H9 (cell line): Measurements from ENCODE around the gene PLPPR2. TPM values are rescaled to one million over a fixed set of nuclear protein-coding genes. Genes with fewer than 3 reads are reported as not detected.

Experiments used
- DNase-seq: peaks from one replicate; pipeline ENCODE4 v3.0.0-alpha.2; 2017
- H2AFZ ChIP-seq: one replicate; pipeline ENCODE4 v1.6.1; 2013; ENCODE audit warnings: mild to moderate bottlenecking, low read length, control low read depth, moderate library complexity
- H2AK5ac ChIP-seq: 2 replicates; pipeline ENCODE4 v1.6.1; 2013; ENCODE audit warnings: low read length, control low read depth, mixed read lengths; ENCODE audit not compliant: insufficient read length
- H2BK120ac ChIP-seq: one replicate; pipeline ENCODE4 v1.6.1; 2013; ENCODE audit warnings: low read depth, mild to moderate bottlenecking, low read length, control low read depth, inconsistent platforms; ENCODE audit not compliant: poor library complexity, severe bottlenecking
- H2BK12ac ChIP-seq: 2 replicates; pipeline ENCODE4 v1.6.1; 2013; ENCODE audit warnings: low read length, control low read depth, mixed read lengths, low read depth; ENCODE audit not compliant: insufficient read length
- H2BK15ac ChIP-seq: 2 replicates; pipeline ENCODE4 v1.6.1; 2013; ENCODE audit warnings: low read depth, low read length, control low read depth
- H2BK20ac ChIP-seq: one replicate; pipeline ENCODE4 v1.6.1; 2013; ENCODE audit warnings: low read depth, mild to moderate bottlenecking, low read length, control low read depth, inconsistent platforms; ENCODE audit not compliant: poor library complexity, severe bottlenecking
- H2BK5ac ChIP-seq: 2 replicates; pipeline ENCODE4 v1.6.1; 2013; ENCODE audit warnings: low read length, control low read depth, mixed read lengths; ENCODE audit not compliant: insufficient read length
- H3K14ac ChIP-seq: 2 replicates; pipeline ENCODE4 v1.6.1; 2013; ENCODE audit warnings: low read length, control low read depth; ENCODE audit not compliant: insufficient read depth
- H3K18ac ChIP-seq: 2 replicates; pipeline ENCODE4 v1.6.1; 2013; ENCODE audit warnings: low read depth, mild to moderate bottlenecking, mixed read lengths, low read length, control low read depth; ENCODE audit not compliant: insufficient read length
- H3K23ac ChIP-seq: 2 replicates; pipeline ENCODE4 v1.6.1; 2013; ENCODE audit warnings: low read length, control low read depth, mixed read lengths, low read depth; ENCODE audit not compliant: insufficient read length
- H3K23me2 ChIP-seq: 2 replicates; pipeline ENCODE4 v1.6.1; 2013; ENCODE audit warnings: low read depth, mild to moderate bottlenecking, mixed read lengths, low read length, control low read depth; ENCODE audit not compliant: insufficient read length, poor library complexity, severe bottlenecking
- H3K27ac ChIP-seq: 2 replicates; pipeline ENCODE4 v1.5.1; 2013; ENCODE audit warnings: low read length, control low read depth, mixed read lengths, low read depth; ENCODE audit not compliant: insufficient read length
- H3K27me3 ChIP-seq: 2 replicates; pipeline ENCODE4 v1.6.1; 2013; ENCODE audit warnings: low read length, control low read depth, inconsistent platforms; ENCODE audit not compliant: insufficient read depth
- H3K4ac ChIP-seq: 2 replicates; pipeline ENCODE4 v1.6.1; 2013; ENCODE audit warnings: low read depth, mild to moderate bottlenecking, control low read depth, inconsistent platforms, low read length, moderate library complexity
- H3K4me1 ChIP-seq: 2 replicates; pipeline ENCODE4 v1.6.1; 2013; ENCODE audit warnings: low read length, control low read depth, inconsistent platforms; ENCODE audit not compliant: insufficient read depth
- H3K4me2 ChIP-seq: 2 replicates; pipeline ENCODE4 v1.6.1; 2013; ENCODE audit warnings: low read length, control low read depth, mixed read lengths; ENCODE audit not compliant: insufficient read length, insufficient read depth
- H3K56ac ChIP-seq: 2 replicates; pipeline ENCODE4 v1.6.1; 2013; ENCODE audit warnings: low read depth, mild to moderate bottlenecking, mixed read lengths, low read length, control low read depth; ENCODE audit not compliant: insufficient read length
- H3K79me1 ChIP-seq: 2 replicates; pipeline ENCODE4 v1.6.1; 2013; ENCODE audit warnings: low read depth, mild to moderate bottlenecking, moderate library complexity, low read length, control low read depth, inconsistent platforms; ENCODE audit not compliant: insufficient read depth, poor library complexity, severe bottlenecking
- H3K79me2 ChIP-seq: 2 replicates; pipeline ENCODE4 v1.6.1; 2013; ENCODE audit warnings: low read length, control low read depth, inconsistent platforms; ENCODE audit not compliant: insufficient read depth
- H3K9ac ChIP-seq: 2 replicates; pipeline ENCODE4 v1.6.1; 2013; ENCODE audit warnings: low read length, control low read depth, mixed read lengths; ENCODE audit not compliant: insufficient read length; ENCODE audit errors: extremely low read depth
- H3K9me3 ChIP-seq: one replicate; pipeline ENCODE4 v1.6.1; 2013; ENCODE audit warnings: low read depth, low read length, inconsistent platforms; ENCODE audit not compliant: control insufficient read depth
- H3T11ph ChIP-seq: one replicate; pipeline ENCODE4 v1.6.1; 2013; ENCODE audit warnings: mild to moderate bottlenecking, low read length, control low read depth, inconsistent platforms
- H4K20me1 ChIP-seq: one replicate; pipeline ENCODE4 v1.6.1; 2013; ENCODE audit not compliant: control insufficient read depth, insufficient read length, insufficient read depth
- H4K5ac ChIP-seq: 2 replicates; pipeline ENCODE4 v1.6.1; 2013; ENCODE audit warnings: low read depth, mild to moderate bottlenecking, mixed read lengths, low read length, control low read depth; ENCODE audit not compliant: insufficient read length
- H4K8ac ChIP-seq: replicated peaks from 2 replicates; pipeline ENCODE4 v1.6.1; 2013; ENCODE audit warnings: low read length, control low read depth, mixed read lengths, low read depth; ENCODE audit not compliant: insufficient read length
- H4K91ac ChIP-seq: 2 replicates; pipeline ENCODE4 v1.6.1; 2013; ENCODE audit warnings: low read depth, mild to moderate bottlenecking, moderate library complexity, mixed read lengths, low read length, control low read depth; ENCODE audit not compliant: insufficient read length
- H3K27ac Mint-ChIP-seq, 3 experiments: 2 replicates in 2 of 3; 3 replicates in 1 of 3; pipeline ENCODE4 v1.8.0; 2020 to 2021; ENCODE audit warnings: mixed read lengths in 3 of 3, mild to moderate bottlenecking in 1 of 3, moderate library complexity in 1 of 3
- H3K27me3 Mint-ChIP-seq: 2 replicates; pipeline ENCODE4 v1.8.0; 2021; ENCODE audit warnings: low read depth, mild to moderate bottlenecking, moderate library complexity, mixed read lengths
- H3K36me3 Mint-ChIP-seq, 3 experiments: 2 replicates in 2 of 3; 3 replicates in 1 of 3; pipeline ENCODE4 v1.8.0; 2020 to 2021; ENCODE audit warnings: low read depth in 3 of 3, mixed read lengths in 3 of 3; ENCODE audit not compliant: insufficient read depth in 1 of 3
- H3K4me1 Mint-ChIP-seq, 2 experiments: 2 replicates each; pipeline ENCODE4 v1.8.0; 2020; ENCODE audit warnings: mixed read lengths in 2 of 2
- H3K4me3 Mint-ChIP-seq, 2 experiments: 2 replicates in 1 of 2; 3 replicates in 1 of 2; pipeline ENCODE4 v1.8.0; 2020 to 2021; ENCODE audit warnings: mild to moderate bottlenecking in 2 of 2, mixed read lengths in 2 of 2, moderate library complexity in 1 of 2
- H3K9me3 Mint-ChIP-seq, 2 experiments: 2 replicates in 1 of 2; 3 replicates in 1 of 2; pipeline ENCODE4 v1.8.0; 2020; ENCODE audit warnings: mild to moderate bottlenecking in 2 of 2, mixed read lengths in 2 of 2, moderate library complexity in 1 of 2
- CTCF ChIP-seq: fragments of 200-600 bp; sonication (generic); conservative IDR thresholded peaks from 3 replicates; pipeline ENCODE4 v1.8.0; 2021; ENCODE audit warnings: antibody characterized with exemption, mild to moderate bottlenecking
- total RNA-seq: library from RNA; stranded (reverse); gene quantifications from 2 replicates; pipeline ENCODE4 v1.2.1, GENCODE V29; 2021

Gene PLPPR2
- total RNA-seq, 1 experiment from 2014 or later = 8.0 TPM

GRCh38 chr19:11377237-11377636, 22.0 kb downstream of the PLPPR2 start:
- Mint-ChIP-seq H3K9me3 (no peaks in the 10 kb centered on the region), H3K4me3 (no peak overlapping the region; a peak in 1 of 5 replicates), H3K27ac (peak overlapping the region in 1 of 3 experiments; percentile 79; a peak in 2 of 7 replicates), H3K27me3 (no peaks in the 10 kb centered on the region; the same call in 1 of the 2 replicates), H3K4me1 (peaks cover 15 to 33% of the 10 kb centered on the region in 2 experiments), H3K36me3 (peaks cover 4 to 19% (median 18%) of the 10 kb centered on the region in 3 experiments; a peak in 6 of 7 replicates)
- Histone ChIP-seq H4K5ac (no peak overlapping the region), H3K56ac (no peak overlapping the region), H2BK5ac (no peak overlapping the region), H3K27me3 (no peaks in the 10 kb centered on the region), H3K23ac (no peak overlapping the region), H3K4me2 (no peak overlapping the region), H3K79me1 (no peaks in the 10 kb centered on the region), H3K79me2 (no peaks in the 10 kb centered on the region), H3K23me2 (peaks cover 8% of the 10 kb centered on the region), H2AK5ac (no peak overlapping the region), H3K9ac (no peak overlapping the region), H4K20me1 (peaks cover 4% of the 10 kb centered on the region), H3K4me1 (no peaks in the 10 kb centered on the region), H4K91ac (no peak overlapping the region), H2BK20ac (no peak overlapping the region), H4K8ac (no peak overlapping the region), H3K9me3 (no peaks in the 10 kb centered on the region), H3K14ac (no peak overlapping the region), H3K4ac (no peak overlapping the region), H2BK120ac (no peak overlapping the region), H2BK15ac (no peak overlapping the region), H2BK12ac (no peak overlapping the region), H3K27ac (no peak overlapping the region), H3K18ac (no peak overlapping the region), H2AFZ (no peak overlapping the region), H3T11ph (no peak overlapping the region)
- no peak for DNase-seq
- no peak for TF ChIP-seq CTCF
